ENCODE results near the gene MYL11.

MYL11 gene

DNA sequence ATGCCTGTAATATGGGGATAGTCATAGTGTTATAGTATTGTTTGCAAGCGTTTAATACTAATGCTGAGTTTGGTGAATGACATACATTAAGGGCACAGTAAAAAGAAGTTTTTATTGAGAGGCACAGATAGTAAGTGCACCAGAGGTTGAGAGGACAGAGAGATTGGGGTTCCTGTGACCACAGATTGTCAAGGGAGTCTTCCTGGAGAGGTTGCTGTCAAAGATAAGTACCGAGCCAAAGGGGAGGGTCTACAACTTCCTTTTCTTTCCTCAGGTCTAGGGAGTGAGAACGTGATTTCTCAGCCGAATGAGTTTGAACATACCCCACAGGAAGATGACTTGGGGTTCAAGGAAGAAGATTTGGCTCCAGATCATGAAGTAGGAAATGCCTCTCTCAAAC is 22.5 kb downstream of the MYL11 start:
- no peak for DNase-seq

DNA sequence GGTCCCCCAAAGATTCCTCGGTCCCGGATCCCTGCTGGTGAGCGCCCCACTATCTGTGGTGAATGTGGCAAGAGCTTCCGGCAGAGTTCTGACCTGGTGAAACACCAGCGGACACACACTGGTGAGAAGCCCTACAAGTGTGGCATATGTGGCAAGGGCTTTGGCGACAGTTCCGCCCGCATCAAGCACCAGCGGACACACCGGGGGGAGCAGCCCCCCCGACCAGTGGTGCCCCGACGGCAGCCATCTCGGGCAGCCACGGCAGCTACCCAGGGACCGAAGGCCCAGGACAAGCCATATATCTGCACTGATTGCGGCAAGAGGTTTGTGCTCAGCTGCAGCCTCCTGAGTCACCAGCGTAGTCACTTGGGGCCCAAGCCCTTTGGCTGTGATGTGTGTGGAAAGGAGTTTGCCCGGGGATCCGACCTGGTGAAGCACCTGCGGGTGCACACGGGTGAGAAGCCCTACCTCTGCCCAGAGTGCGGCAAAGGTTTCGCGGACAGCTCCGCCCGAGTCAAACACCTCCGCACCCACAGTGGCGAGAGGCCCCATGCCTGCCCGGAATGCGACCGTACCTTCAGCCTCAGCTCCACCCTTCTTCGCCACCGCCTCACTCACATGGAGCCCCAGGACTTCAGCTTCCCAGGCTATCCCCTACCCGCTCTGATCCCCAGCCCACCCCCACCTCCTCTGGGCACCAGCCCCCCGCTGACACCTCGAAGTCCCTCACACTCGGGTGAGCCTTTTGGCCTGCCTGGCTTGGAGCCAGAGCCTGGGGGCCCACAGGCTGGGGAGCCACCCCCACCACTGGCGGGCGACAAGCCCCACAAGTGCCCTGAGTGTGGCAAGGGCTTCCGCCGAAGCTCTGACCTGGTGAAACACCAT is 23.4 kb downstream of the MYL11 start:
- DNase-seq = no peak

DNA sequence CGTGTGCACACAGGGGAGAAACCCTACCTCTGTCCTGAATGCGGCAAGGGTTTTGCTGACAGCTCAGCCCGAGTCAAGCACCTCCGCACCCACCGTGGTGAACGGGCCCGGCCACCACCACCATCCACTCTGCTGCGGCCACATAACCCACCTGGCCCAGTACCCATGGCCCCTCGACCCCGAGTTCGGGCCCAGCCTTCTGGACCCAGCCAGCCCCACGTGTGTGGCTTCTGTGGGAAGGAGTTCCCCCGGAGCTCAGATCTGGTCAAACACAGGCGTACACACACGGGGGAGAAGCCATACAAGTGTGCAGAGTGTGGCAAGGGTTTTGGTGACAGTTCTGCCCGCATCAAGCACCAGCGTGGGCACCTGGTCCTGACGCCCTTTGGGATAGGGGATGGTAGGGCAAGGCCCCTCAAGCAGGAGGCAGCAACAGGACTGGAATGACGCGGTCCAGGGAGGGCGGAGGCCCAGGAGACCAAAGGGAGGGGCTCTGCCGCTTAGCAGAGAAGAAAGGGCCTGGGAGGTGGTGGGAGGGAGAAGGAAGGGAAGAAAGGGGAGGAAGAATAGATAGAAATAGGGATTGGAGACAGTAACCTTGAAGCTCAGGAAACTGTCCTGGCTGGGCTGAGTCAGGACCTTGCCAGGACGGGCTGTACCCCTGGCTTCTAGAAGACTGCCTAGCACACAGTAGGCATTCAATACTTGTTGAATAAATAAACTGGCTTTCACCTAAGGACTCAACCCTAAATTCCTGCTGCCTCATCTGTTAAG is 24.2 kb downstream of the MYL11 start:
- DNase-seq = no peak

DNA sequence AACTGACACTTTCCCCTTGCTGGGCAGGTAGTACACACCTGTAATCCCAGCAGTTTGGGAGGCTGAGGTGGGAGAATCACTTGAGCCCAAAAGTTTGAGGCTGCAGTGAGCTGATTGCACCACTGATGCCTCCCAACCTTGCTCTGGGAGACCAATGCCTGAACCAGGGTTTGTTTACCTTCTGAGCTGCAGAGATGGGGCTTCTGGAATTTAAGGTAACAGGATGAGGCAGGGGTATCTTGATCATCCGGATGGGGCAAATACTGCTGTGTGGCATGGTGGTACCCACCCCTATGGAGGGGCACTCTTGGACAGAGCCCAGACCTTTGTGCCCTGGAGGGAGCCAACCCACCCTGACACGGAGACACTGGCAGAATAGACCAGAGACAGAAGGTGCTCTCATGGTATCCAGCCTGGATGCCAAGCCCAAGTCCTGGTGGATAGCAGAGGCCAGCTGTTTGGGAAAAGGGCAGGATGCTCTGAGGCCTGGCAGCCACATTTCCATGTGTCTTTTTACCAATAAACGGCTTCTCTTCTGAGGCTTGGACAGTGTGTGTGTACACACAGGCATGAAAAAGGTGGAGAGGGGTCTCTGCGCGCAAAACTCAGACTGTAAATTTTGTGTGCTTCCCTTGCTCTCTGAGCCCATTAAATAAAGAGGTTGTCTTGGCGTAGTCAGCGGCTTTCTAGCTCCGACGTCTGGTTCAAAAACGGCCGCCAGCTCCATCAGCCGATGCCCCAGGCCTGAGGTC is 25.0 kb downstream of the MYL11 start:
- no peak for DNase-seq

DNA sequence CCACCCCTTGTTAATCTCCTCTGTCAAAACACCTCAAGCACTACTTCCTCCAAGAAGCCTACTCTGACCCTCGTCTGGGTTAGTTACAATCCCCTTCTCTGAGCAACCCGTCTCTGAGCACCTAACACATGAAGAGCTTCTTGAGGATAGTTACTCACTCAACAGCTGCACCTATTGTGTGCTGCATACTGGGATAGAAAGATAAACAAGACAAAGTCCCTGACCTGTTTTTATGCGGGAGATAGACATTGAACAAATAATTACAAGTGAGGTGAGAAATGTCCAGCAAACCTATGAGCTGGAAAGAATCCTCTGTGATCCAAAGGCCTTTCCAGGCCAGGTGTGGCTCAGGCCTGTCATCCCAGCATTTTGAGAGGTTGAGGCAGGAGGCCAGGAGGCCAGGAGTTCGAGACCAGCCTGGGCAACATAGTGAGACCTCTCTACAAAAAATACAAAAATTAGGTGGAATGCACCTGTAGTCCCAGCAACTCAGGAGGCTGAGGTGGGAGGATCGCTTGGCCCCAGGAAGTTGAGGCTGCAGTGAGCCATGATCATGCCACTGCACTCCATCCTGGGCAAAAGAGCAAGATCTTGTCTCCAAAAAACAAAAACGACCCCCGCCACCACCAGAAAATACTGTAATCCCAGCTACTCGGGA is 27.3 kb downstream of the MYL11 start:
- DNase-seq = no peak

DNA sequence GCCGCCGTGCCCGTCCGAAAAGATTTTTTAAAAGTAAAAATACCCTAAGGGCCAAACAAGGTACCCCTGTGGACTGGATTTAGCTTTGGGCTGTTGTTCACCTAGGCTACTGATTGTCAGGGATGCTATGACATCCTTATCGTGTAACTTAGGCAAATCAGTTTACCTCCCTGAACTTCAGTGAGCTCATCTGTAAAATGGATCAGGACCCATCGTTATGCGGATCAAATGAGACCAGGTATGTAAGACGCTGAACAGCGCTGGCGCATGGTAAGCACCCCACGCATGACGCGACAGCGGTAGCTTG is 32.1 kb downstream of the MYL11 start:
- DNase-seq = no peak

DNA sequence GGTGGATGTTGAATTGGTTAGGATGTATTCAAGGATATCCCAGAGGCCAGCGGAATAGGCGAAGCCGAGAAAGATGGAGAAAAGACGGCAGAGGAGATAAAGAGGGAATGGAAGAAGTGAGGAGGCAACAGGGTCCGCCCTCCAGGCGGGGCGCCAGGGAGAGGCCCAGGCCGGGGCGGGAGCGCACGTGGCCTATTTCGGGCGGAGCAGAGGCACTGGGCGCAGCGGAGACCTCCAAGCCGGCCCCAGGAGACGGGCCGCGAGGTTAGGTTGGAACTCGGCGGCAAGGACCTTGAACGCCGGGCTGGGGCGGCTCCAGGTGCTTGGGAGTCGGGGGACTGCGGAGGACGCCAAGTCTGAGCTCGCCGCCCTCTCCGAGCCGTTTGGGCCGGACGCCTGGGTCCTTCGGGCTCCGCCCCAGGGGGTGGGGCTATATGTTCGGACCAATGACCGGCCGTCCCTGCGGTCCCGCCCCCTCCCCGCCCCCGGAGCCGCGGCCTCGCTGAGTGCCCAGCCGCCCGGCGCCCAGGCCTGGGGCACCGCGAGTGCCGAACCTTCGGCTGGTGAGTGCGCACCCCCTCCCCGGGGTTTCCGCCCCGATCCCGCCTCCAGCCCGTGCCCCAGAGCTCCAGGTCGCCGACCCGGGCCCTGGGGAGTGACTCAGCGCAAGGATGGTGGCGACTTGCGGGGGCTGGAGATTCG is 32.7 kb downstream of the MYL11 start, which contains the start of gene ZNF771:
TSS of gene ZNF771 (plus strand) at position 505 of the 702 bp plus-strand sequence. CDS start 448 bp downstream, outside the sequence.
- no peak for DNase-seq

DNA sequence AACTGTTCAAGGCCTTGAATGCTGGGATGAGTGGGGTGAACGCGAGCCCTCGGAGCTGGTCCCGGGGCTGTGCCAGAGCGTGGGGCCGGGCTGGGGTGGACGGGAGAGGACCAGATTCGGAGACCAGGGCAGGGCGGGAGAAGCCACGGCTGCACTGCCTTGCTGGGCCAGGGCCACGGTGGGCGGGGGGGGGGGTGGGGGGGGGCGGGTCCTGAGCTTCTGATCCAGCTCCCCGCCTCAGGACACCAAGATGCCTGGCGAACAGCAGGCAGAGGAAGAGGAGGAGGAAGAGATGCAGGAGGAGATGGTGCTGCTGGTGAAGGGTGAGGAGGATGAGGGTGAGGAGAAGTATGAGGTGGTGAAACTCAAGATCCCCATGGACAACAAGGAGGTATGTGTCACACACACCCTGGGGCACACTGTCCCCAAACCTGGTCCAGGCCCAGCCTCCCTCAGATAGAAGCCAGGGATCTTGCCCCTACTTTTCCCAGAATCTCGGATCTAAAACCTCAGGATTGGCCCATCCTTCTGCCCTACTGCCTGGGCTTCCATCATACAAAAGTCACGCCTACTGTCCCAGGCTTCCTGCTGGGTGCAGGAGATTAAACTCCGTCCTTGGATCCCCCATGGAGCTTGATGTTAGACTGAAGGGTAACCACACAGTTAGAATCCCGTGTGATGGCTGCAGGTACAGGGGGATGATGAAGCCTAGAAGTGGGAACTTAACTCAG is 33.4 kb downstream of the MYL11 start:
- no peak for DNase-seq

DNA sequence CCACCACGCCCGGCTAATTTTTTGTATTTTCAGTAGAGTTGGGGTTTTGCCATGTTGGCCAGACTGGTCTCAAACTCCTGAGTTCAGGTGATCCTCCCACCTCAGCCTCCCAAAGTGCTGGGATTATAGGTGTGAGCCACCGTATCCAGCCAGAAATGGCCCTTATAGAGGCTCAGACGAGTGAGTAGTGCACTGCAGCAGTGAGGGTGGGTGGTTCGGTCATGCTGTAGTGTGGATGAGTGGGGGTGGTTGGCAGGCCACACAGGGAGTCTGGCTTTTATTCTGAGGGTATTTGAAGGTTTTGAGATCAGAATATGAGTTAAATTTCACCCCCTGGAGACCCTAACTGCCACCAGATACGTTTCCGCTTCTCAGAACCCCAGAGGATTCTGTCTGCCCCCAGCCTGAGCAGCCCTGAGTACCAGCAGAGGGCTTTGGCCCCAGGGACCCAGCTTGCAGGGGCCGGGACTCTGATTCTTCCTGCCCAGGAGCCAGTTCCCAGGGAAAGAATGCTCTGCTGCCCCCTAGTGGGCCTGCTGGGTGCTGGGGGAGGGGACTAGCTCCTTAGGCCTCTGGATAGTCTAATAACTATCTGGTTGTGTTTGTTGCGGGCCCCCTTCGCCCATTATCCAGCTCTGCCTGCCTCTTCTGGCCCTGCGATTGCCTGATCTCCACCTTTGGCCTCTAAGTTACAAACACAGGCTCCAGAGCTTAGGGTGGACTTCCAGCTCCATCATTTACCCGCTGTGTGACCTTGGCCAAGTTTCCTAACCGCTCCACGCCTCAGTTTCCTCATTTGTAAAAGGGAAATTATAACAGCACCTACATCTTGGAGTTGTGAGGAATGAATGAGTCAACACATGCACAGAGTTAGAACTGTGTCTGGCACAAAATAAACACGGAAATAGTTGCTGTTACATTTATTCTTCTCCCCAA is 34.8 kb downstream of the MYL11 start:
- no peak for DNase-seq

DNA sequence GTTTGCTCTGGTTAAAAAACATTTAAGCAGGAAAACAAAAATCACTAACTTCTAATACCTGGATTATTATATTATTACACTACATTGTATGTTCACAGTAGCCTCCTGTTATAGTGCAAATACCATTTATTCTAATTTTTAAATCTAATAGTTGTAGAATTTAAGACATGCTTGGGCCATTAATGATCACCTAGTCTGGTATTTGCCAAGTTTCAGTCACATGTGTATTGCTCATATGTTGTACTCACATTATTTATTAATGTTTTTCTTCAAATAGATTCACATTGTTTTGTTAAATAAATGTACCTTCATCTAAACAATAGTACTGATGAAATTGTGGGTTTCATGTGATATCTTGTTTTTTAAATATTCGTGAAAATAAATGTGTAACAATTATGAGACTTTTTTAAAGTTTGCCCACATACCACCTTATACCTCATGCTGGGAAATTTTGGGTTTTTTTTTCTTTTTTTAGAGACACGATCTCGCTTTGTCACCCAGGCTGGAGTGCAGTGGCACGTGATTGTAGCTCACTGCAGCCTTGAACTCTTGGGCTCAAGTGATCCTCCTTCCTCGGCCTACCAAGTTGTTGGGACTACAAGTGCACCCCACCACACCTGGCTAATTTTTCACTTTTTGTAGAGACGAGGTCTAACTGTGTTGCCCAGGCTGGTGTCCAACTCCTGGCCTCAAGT is 38.7 kb downstream of the MYL11 start:
- DNase-seq = no peak

DNA sequence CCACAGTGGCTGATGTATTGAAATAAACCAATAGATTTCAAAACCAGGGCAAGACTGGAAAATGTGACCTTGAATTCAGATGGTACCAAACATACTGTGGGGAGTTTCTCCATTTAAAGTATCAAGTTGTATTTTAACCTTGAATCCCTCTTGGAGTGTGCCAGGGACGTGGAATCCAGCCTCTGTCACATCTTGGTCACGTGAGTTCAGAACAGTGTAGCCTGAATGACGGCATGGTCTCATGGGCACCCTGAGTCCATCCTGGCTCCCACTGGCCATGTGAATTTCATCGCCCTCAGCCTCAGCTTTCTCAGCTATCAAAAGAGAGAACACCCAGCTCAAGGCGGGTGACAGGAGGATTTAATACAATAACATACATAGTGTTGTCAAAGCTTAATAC is 39.6 kb downstream of the MYL11 start:
- no peak for DNase-seq

DNA sequence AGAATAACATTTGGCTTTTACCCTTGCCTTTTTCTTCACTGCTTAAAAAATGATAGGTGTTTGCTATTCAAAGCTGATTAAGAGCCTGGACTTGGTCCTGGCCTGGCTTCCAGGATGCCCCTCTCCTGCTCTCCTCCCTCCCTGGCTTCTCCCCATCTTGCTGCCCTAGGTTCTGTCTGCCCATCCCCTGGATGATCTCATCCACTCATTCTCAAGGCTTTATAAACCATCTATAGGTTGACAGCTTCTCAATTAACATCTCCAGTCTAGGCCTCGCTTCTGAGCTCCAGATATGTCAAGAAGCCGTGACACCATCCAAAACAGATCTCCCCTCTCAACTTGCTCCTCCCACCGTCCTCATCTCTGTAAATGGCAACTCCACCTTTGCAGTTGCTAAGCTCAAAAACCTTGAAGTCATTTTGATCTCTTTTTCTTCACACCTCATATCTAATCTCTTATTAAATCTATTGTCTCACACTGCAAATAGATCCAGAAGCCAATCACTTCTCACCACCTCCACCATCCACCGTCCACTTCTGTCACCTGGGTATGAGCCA is 41.5 kb downstream of the MYL11 start:
- DNase-seq = no peak

DNA sequence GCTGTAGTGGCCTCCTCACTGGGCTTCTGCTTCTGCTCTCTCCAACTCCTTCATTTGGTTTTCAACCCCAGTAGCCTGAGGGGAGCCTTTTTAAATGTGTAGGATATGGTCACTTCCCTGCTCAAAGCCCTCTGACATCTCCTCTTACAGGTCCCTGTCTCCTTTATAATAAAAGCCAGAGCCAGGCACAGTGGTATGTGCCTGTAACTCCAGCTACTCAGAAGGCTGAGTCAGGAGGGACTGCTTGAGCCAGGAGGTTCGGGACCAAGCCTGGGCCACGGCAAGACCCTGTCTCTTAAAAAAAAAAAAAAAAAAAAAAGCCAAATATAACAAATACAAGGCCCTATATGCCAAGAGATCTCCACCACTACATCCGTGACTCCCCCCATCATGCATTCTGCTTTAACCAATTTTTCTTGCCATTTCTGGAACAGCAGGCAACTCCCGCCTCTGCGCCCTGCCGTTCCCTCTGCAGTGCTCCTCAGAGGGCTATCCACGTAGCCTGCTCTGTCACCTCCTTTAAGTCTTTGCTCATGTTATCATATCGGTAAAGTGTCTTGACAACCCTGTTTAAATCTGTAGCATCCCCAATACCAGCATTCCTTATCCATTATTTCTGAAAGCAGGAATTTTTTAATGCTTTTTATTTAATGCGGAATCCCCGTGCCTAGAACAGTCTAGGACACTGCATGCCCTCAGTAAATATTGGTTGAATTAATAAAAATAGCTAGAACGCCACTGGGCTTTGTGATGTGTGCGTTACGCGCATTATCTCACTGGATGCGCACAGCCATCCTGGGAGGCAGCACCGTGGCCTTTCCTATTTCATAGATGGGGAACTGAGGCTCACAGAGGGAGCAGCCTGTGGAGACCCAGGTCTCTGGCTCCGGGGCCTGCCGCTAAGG is 42.3 kb downstream of the MYL11 start:
- no peak for DNase-seq

DNA sequence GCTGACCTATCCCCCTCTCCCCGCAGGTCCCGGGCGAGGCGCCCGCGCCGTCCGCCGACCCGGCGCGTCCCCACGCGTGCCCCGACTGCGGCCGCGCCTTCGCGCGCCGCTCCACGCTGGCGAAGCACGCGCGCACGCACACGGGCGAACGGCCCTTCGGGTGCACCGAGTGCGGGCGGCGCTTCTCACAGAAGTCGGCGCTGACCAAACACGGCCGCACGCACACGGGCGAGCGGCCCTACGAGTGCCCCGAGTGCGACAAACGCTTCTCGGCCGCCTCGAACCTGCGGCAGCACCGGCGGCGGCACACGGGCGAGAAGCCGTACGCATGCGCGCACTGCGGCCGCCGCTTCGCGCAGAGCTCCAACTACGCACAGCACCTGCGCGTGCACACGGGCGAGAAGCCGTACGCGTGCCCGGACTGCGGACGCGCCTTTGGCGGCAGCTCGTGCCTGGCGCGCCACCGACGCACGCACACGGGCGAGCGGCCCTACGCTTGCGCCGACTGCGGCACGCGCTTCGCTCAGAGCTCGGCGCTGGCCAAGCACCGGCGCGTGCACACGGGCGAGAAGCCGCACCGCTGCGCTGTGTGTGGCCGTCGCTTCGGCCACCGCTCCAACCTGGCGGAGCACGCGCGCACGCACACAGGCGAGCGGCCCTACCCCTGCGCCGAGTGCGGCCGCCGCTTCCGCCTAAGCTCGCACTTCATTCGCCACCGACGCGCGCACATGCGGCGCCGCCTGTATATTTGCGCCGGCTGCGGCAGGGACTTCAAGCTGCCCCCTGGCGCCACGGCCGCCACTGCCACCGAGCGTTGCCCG is 43.1 kb downstream of the MYL11 start:
- DNase-seq = no peak

DNA sequence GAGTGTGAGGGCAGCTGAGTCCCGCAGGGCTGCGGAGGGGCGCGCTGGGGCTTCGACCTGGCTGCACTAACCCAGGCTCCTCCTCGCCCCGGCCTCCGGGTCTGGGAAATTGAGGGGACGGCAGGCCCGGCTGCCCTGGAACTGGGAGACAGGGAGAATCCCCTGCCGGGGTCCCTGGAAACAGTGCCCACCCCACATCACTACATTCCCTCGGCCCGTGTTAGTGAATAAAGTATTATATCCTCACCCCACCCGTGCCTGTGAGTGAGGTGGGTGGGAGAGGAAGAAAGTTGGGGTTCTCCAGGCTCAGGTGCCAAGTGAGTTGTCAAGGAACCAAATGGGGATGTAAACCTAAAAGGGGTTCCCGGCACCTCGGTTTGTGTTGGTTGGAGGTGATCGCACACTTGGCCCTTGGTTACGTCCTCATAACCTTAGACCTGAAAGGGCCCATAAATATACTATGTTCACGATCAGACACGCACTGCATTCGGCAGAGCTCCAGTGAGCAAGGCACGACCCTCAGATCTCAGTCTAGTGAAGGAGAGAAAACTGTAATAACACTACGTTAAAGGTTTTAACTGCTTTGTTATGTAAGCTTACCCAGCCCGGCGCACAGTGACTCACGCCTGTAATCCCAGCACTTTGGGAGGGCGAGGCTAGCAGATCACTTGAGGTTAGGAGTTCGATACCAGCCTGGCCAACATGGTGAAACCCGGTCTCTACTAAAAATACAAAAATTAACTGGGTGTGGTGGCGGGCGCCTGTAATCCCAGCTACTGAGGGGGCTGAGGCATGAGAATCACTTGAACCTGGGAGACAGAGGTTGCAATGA is 44.0 kb downstream of the MYL11 start:
- no peak for DNase-seq

DNA sequence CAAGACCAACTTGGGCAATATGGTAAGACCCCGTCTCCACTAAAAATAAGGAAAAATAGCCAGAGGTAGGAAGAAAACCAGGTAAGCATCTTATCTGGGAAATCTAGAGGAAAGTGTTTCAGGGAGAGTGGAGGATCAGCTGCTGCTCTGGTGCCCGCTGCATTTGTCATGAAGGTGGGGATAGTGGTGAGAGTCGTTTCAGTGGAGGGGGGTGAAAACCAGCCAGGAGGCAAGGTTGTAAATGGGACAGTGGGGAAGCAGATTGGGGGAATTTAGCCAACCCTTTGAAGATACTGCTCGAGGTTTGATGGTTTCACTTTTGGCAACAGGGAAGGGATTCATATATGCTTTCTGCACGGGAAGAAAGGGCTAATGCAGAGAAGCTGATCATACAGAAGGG is 46.4 kb downstream of the MYL11 start:
- DNase-seq = no peak
